Measurements from ENCODE around the gene RBM43. TPM values are rescaled to one million over a fixed set of nuclear protein-coding genes. Genes with fewer than 3 reads are reported as not detected.

Gene RBM43
- total and polyA plus RNA-seq, 9 of the 15 experiments (the other 6 are each of a cell fraction or from before 2014, with no cell fraction given) = 1.3 to 6.9 (median 3.8) TPM

- TF ChIP-seq ZFP30 (CRISPR knock-in tag; IDR thresholded peaks at IDR 0.05; ENCODE audit: borderline replicate concordance) (no peak), ZBTB1 (CRISPR knock-in tag; IDR thresholded peaks at IDR 0.05; ENCODE audit: borderline replicate concordance, low read depth) (no peak), PTRF (tag; IDR thresholded peaks at IDR 0.05) (no peak), ZNF445 (CRISPR knock-in tag; IDR thresholded peaks at IDR 0.05; ENCODE audit: low read depth) (no peak), MEF2D (tag; conservative IDR thresholded peaks at IDR 0.05; ENCODE audit: low read depth) (0 out of 2 replicates have a peak, but pooled peaks have one; percentile 23), C11orf30 (IDR thresholded peaks at IDR 0.05; ENCODE audit: low read depth) (no peak), DDX20 (tag; IDR thresholded peaks at IDR 0.05; ENCODE audit: low read depth) (0 out of 2 replicates have a peak, but pooled peaks have one; percentile 33), SIN3B (IDR thresholded peaks at IDR 0.05; ENCODE audit: low read depth) (no peak), LARP7 (IDR thresholded peaks at IDR 0.05) (no peak), CCNT2 (IDR thresholded peaks at IDR 0.05; ENCODE audit: borderline replicate concordance, extremely low read depth, insufficient read length, low read depth, low read length) (no peak), PURB (CRISPR knock-in tag; IDR thresholded peaks at IDR 0.05; ENCODE audit: low read depth) (no peak), ZNF740 (CRISPR knock-in tag; IDR thresholded peaks at IDR 0.05) (no peak), ZNF740 (tag; IDR thresholded peaks at IDR 0.05) (peak in 1 of 2 experiments; percentile 84; a peak in 2 of 4 replicates), GABPB1 (CRISPR knock-in tag; IDR thresholded peaks at IDR 0.05) (no peak), KLF1 (tag; IDR thresholded peaks at IDR 0.05) (no peak), RBM25 (IDR thresholded peaks at IDR 0.05; ENCODE audit: low read depth, low read length, severe bottlenecking) (no peak), FOXA1 (IDR thresholded peaks at IDR 0.05; ENCODE audit: borderline replicate concordance) (no peak), MCM7 (IDR thresholded peaks at IDR 0.05) (no peak), ZNF23 (CRISPR knock-in tag; IDR thresholded peaks at IDR 0.05) (no peak), GATAD2B (IDR thresholded peaks at IDR 0.05; ENCODE audit: borderline replicate concordance) (no peak), NR2C1 (IDR thresholded peaks at IDR 0.05) (no peak), NR2C1 (tag; IDR thresholded peaks at IDR 0.05) (0 out of 2 replicates have a peak, but pooled peaks have one; percentile 17), GABPB2 (CRISPR knock-in tag; conservative IDR thresholded peaks at IDR 0.05) (no peak)
These were observed 18.2 kb downstream of the RBM43 start (continued) for GRCh38 chr2:151243468-151243867.

Measured in K562 (cell line).